ENCODE data around the gene SUN3.

- TF ChIP-seq CTCF (IDR thresholded peaks at IDR 0.05), result no peak
- TF ChIP-seq POLR2A (IDR thresholded peaks at IDR 0.05), result no peak
- no peak for TF ChIP-seq EP300 (IDR thresholded peaks at IDR 0.05)
Observed at GRCh38 chr7:47965456-47965855, 63.5 kb downstream of the SUN3 start.
